ENCODE data around the gene CERS6. TPM values are rescaled to one million over a fixed set of nuclear protein-coding genes. Genes with fewer than 3 reads are reported as not detected.

CERS6 gene
- polyA plus RNA-seq, 1 donor (not counting 4 experiments of a cell fraction or from before 2014, with no cell fraction given), result 19.5 TPM

DNA sequence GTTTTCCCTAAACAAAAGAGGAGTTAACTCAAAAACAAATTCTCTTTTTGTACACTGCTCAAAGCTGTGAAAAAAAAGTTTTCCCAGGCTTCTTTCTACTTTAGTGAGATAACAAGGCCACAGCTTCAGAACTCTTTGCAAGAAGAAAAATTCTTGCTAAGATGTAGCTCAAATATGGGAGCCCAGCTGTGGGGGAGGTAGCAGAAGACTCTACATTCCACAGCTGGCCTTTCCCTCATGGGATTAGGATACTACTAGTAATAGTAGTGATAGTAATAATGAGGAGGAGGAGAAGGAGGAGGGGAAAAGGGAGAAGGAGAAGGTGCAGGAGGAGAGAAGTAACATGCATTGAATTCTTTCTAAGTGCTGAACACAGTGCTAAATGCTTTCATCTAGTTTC is 19.2 kb upstream of the CERS6 start:
- H2AFZ ChIP-seq (ENCODE audit: control insufficient read depth, low read length), result no peak overlapping the region
- FAIRE-seq (no peak), DNase-seq (ENCODE audit: low read depth, low spot score) (no peak)
- no peaks in the 10 kb centered on the region for H3K27me3 ChIP-seq (ENCODE audit: control insufficient read depth, extremely low read depth, insufficient read depth, low read length)
- H3K36me3 ChIP-seq (ENCODE audit: control insufficient read depth in 2 of 2, extremely low read depth in 1 of 2, insufficient read depth in 2 of 2, low read length in 2 of 2), result no peaks in the 10 kb centered on the region
- dilution Hi-C loops (cut with MboI; ENCODE audit: extremely low pct_ligation_motif_present, low sequenced_read_pairs), result no loop called here
- peaks cover 3% of the 10 kb centered on the region for H3K4me1 ChIP-seq (ENCODE audit: control insufficient read depth, extremely low read depth, insufficient read depth, low read length)
- H3K9ac ChIP-seq (ENCODE audit: control insufficient read depth, extremely low read depth, insufficient read depth, low read length), result no peak overlapping the region
- no peaks in the 10 kb centered on the region for H3K79me2 ChIP-seq (ENCODE audit: control insufficient read depth, insufficient read depth, low read length)
- H3K9me1 ChIP-seq (ENCODE audit: control insufficient read depth, extremely low read depth, insufficient read depth, low read length), result no peaks in the 10 kb centered on the region
- H3K27ac ChIP-seq (ENCODE audit: control insufficient read depth, insufficient read depth, low read length), result no peak overlapping the region
- TF ChIP-seq, protein P1, sequence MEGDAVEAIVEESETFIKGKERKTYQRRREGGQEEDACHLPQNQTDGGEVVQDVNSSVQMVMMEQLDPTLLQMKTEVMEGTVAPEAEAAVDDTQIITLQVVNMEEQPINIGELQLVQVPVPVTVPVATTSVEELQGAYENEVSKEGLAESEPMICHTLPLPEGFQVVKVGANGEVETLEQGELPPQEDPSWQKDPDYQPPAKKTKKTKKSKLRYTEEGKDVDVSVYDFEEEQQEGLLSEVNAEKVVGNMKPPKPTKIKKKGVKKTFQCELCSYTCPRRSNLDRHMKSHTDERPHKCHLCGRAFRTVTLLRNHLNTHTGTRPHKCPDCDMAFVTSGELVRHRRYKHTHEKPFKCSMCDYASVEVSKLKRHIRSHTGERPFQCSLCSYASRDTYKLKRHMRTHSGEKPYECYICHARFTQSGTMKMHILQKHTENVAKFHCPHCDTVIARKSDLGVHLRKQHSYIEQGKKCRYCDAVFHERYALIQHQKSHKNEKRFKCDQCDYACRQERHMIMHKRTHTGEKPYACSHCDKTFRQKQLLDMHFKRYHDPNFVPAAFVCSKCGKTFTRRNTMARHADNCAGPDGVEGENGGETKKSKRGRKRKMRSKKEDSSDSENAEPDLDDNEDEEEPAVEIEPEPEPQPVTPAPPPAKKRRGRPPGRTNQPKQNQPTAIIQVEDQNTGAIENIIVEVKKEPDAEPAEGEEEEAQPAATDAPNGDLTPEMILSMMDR (optimal IDR thresholded peaks at IDR 0.05 in 1 of 3, IDR thresholded peaks at IDR 0.05 in 1 of 3, conservative IDR thresholded peaks at IDR 0.05 in 1 of 3; ENCODE audit: extremely low read depth in 1 of 3, insufficient read depth in 2 of 3, low read length in 3 of 3), result no peak
- TF ChIP-seq EZH2 (IDR thresholded peaks at IDR 0.05; ENCODE audit: low read length), result no peak
- no peak overlapping the region for H3K4me2 ChIP-seq (ENCODE audit: control insufficient read depth, extremely low read depth, insufficient read depth, low read depth, low read length)
- H4K20me1 ChIP-seq (ENCODE audit: control insufficient read depth, extremely low read depth, insufficient read depth, low read length), result no peaks in the 10 kb centered on the region
- H3K9me3 ChIP-seq (ENCODE audit: control insufficient read depth, low read depth, low read length), result no peaks in the 10 kb centered on the region
- H3K4me3 ChIP-seq (ENCODE audit: control insufficient read depth in 2 of 3, extremely low read depth in 1 of 3, insufficient read depth in 2 of 3, low read depth in 1 of 3, low read length in 3 of 3), result no peak overlapping the region

DNA sequence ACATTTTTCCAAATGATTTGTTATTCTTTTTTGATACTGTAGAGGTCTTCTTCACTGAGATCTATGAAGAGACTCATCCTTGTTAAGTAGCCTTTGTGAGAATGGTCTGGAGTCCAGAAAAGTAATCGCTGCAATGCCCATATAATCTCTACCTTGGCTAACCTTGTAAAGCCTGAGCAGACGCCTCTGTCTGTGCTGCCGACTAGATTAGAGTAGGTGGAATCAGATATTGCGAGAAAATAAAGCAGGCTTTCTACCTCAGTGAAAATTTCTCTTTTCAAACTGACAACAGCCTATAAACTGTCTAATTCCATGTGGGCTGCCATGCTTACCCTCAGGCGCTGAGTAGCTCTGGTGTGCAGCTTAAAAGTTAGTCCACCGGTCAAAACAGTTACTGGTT is 17.5 kb upstream of the CERS6 start:
- Histone ChIP-seq H3K4me1 (ENCODE audit: control insufficient read depth, extremely low read depth, insufficient read depth, low read length) (peaks cover 3% of the 10 kb centered on the region), H3K9me1 (ENCODE audit: control insufficient read depth, extremely low read depth, insufficient read depth, low read length) (no peaks in the 10 kb centered on the region), H3K79me2 (ENCODE audit: control insufficient read depth, insufficient read depth, low read length) (no peaks in the 10 kb centered on the region), H3K27ac (ENCODE audit: control insufficient read depth, insufficient read depth, low read length) (no peak overlapping the region), H3K4me2 (ENCODE audit: control insufficient read depth, extremely low read depth, insufficient read depth, low read depth, low read length) (no peak overlapping the region), H3K9me3 (ENCODE audit: control insufficient read depth, low read depth, low read length) (no peaks in the 10 kb centered on the region), H3K36me3 (ENCODE audit: control insufficient read depth in 2 of 2, extremely low read depth in 1 of 2, insufficient read depth in 2 of 2, low read length in 2 of 2) (no peaks in the 10 kb centered on the region), H3K27me3 (ENCODE audit: control insufficient read depth, extremely low read depth, insufficient read depth, low read length) (no peaks in the 10 kb centered on the region), H3K9ac (ENCODE audit: control insufficient read depth, extremely low read depth, insufficient read depth, low read length) (no peak overlapping the region), H2AFZ (ENCODE audit: control insufficient read depth, low read length) (no peak overlapping the region), H3K4me3 (ENCODE audit: control insufficient read depth in 2 of 3, extremely low read depth in 1 of 3, insufficient read depth in 2 of 3, low read depth in 1 of 3, low read length in 3 of 3) (no peak overlapping the region), H4K20me1 (ENCODE audit: control insufficient read depth, extremely low read depth, insufficient read depth, low read length) (no peaks in the 10 kb centered on the region)
- no peak for TF ChIP-seq EZH2 (IDR thresholded peaks at IDR 0.05; ENCODE audit: low read length)
- TF ChIP-seq, protein P1 (optimal IDR thresholded peaks at IDR 0.05 in 1 of 3, IDR thresholded peaks at IDR 0.05 in 1 of 3, conservative IDR thresholded peaks at IDR 0.05 in 1 of 3; ENCODE audit: extremely low read depth in 1 of 3, insufficient read depth in 2 of 3, low read length in 3 of 3), result no peak
- DNase-seq (ENCODE audit: low read depth, low spot score), result no peak
- no peak for FAIRE-seq
- dilution Hi-C loops (cut with MboI; ENCODE audit: extremely low pct_ligation_motif_present, low sequenced_read_pairs), result no loop called here
